Hematopoietic multipotent progenitor cell (in vitro differentiated cells): ENCODE data around the gene UGT1A8. TPM values are rescaled to one million over a fixed set of nuclear protein-coding genes. Genes with fewer than 3 reads are reported as not detected.
A peak's percentile ranks its signal among the peaks of the same experiment; 100 is the strongest.
"Not testable (repeated sequence)": the region's sequence is repeated elsewhere in the genome, so short reads cannot be mapped to it uniquely, and the experiment has no call there.

Source experiments
- DNase-seq, 3 donors: peaks; one replicate each; pipeline ENCODE4 v3.0.0-alpha.2; 2011 to 2015; ENCODE audit warnings: low read depth in 2 of 3, low spot score in 2 of 3
- total RNA-seq: library from RNA; depleted of rRNA; stranded (reverse); fragments of >200 nt; gene quantifications from one replicate; pipeline ENCODE4 v1.2.3, GENCODE V29; 2012

The UGT1A8 gene
- total RNA-seq, 1 donor = under 0.01 TPM

DNA sequence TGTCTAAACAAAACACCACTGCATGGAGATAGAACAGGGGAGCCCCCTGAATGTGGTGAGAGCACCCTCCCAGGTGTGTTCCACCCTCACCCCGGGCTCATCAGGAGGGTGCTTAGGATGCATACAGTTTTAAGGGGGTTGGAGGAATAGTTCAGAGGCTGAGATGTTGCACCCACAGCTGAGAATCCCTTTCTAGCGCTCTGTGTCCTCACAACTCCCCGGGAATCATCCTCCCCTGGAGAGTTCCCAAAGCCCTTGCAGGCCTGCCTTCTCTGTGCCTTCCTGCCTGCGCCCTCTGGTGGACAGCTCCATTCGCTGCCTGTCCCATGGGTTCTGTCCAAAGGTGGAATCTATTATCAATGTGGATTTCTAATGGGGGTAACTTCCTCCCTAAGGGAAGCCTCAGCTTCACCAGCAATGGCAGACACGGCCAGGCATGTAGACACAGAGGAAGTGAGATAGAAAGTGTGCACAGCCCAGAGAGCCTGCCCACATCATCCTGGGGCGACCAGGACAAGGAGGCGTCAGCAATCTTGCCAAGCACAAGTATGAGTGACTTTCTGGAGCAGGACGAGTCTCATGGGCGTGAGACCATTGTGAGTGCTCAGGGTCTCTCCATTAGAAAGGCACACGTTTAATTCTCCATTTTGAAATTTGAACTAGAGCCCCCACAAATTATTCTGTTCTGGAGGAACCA lies 94.0 kb downstream of the UGT1A8 start:
- peak; percentile 17 to 73 (median 51) for DNase-seq

DNA sequence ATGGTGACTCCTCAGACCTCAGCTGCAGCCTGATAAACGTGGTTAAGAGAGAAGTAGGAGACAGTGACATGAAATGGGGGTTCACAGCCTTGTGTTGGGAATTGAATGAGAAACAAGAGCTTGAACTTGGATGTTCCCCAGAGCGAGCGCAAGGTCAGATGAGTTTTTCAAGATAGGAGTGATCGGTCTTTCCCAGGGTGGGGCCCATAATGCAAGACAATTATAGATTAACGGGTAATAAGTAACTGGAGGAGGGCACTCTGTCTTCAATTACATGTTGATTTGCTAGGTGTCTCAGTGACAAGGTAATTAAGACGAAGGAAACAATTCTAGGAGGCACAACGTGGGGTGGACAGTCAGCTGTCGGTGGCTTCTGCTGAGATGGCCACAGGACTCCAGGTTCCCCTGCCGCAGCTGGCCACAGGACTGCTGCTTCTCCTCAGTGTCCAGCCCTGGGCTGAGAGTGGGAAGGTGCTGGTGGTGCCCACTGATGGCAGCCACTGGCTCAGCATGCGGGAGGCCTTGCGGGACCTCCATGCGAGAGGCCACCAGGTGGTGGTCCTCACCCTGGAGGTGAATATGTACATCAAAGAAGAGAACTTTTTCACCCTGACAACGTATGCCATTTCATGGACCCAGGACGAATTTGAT lies 95.3 kb downstream of the UGT1A8 start, which contains the start of gene UGT1A5:
Gene UGT1A5 (plus strand): TSS at position 297 of the 651 bp plus-strand sequence. CDS start 85 bp downstream, at position 382.
- no peak for DNase-seq

DNA sequence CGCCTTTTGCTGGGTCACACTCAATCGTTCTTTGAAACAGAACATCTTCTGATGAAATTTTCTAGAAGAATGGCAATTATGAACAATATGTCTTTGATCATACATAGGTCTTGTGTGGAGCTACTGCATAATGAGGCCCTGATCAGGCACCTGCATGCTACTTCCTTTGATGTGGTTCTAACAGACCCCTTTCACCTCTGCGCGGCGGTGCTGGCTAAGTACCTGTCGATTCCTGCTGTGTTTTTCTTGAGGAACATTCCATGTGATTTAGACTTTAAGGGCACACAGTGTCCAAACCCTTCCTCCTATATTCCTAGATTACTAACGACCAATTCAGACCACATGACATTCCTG lies 95.8 kb downstream of the UGT1A8 start:
- no peak for DNase-seq

DNA sequence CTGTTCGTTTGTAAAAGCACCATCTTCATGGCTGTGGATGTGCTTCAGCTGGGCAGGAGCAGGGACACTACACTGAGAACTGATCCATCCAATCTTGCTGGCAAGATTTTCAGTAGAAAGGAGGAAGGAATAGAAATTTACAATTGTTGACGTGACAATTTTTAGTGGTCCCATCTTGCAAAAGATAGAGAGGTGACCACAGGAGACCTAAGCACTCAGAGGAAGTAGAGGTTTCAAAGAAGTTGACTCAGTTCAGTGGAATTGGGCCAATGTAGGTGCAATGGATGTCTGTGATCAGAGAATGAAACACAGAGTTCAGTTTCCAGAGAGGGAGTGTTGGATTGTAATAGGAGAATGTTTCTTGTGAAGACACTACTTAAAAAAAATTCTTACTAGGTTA lies 96.7 kb downstream of the UGT1A8 start:
- no peak for DNase-seq

DNA sequence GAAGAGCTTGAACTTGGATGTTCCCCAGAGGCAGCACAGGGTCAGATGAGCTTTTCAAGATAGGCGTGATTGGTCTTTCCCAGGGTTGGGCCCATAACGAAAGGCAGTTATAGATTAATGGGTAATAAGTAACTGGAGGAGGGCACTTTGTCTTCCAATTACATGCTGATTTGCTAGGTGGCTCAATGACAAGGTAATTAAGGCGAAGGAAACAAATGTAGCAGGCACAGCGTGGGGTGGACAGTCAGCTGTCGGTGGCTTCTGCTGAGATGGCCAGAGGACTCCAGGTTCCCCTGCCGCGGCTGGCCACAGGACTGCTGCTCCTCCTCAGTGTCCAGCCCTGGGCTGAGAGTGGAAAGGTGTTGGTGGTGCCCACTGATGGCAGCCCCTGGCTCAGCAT lies 101.1 kb downstream of the UGT1A8 start, which contains the start of gene UGT1A4:
Gene UGT1A4 (plus strand): TSS at position 185 of the 400 bp plus-strand sequence. CDS start 85 bp downstream, at position 270.
- no peak for DNase-seq

DNA sequence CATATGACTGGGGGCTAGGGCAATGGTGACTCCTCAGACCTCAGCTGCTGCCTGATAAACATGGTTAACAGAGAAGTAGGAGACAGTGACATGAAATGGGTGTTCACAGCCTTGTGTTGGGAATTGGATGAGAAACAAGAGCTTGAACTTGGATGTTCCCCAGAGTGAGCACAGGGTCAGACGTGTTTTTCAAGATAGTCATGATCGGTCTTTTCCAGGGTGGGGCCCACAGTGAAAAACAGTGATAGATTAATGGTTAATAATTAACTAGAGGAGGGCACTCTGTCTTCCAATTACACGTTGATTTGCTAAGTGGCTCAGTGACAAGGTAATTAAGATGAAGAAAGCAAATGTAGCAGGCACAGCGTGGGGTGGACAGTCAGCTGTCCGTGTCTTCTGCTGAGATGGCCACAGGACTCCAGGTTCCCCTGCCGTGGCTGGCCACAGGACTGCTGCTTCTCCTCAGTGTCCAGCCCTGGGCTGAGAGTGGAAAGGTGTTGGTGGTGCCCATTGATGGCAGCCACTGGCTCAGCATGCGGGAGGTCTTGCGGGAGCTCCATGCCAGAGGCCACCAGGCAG lies 111.4 kb downstream of the UGT1A8 start, which contains the start of gene UGT1A3:
Gene UGT1A3 (plus strand): TSS at position 320 of the 579 bp plus-strand sequence. CDS start 85 bp downstream, at position 405.
- DNase-seq = no peak

DNA sequence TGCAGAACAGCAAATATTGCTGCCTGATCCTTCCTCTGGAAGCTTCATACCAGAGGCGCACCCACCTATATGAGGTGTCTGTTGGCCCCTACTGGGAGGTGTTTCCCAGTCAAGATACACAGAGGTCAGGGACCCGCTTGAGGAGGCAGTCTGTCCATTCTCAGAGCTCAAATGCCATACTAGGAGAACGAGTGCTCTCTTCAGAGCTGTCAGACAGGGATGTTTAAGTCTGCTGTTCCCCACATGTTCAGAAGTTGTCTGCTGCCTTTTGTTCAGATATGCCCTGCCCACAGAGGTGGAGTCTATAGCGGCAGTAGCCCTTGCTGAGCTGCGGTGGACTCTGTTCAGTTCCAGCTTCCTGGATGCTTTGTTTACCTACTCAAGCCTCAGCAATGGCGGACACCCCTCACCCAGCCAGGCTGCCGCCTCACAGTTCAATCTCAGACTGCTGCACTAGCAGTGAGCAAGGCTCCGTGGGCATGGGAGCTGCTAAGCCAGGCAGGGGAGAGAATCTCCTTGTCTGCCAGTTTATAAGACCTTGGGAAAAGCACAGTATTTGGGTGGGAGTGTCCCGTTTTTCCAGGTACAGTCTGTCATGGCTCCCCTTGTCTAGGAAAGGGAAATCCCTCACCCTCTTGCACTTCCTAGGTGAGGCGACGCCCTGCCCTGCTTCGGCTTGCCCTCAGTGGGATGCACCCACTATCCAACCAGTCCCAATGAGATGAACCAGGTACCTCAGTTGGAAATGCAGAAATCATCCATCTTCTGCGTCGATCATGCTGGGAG lies 119.6 kb downstream of the UGT1A8 start:
- not testable (repeated sequence) for DNase-seq

DNA sequence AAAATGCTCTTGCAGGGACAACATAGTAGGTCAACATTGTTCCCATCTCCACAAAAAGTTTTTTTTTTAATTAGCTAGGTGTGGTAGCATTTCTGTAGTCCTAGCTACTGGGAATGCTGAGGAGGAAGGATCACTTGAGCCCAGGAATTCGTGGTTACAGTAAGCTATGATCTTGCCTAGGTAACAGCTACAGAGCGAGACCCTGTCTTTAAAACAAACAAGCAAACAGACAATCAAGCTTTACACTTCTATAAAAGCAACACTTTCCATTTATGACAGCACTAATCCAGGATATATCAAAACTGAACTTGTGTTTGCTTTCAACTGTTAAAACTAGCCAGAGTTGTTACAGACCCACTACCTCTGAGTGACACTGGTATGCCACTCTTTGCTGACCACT lies 123.4 kb downstream of the UGT1A8 start:
- no peak for DNase-seq

DNA sequence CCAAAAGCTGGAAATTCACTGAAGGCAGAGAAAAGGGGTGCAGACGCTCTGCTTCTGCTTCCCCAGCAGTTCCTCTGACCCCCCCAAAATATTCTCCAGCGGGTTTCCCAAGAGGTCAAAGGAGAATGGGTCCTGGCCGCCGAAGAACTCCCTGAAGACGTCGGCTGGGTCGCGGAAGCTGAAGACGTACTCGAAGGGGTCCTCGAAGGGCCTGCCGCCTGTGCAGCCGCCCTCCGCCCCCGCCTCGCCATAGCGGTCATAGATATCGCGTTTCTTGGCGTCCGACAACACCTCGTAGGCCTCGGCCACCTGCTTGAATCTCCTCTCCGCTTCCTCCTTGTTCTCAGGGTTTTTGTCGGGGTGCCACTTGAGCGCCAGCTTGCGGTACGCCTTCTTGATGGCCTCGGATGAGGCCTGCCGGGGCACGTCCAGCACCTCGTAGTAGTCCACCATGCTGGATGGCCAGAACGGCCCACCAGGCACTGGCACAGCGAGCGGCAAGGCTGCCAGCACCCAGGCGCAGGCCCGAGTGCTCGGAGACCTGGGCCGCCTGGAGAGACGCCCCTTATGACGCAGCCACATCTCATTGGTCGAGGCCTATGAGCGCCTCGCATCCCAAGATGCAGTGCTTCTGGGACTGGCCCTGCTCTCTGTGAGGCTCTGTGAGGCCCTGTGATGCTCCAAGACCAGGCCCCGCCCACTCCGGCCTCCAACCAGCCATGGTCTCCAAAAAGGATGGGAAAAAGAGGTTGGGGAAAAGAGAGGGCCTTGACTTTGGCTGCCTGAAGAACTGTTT lies 126.2 kb downstream of the UGT1A8 start:
- DNase-seq = no peak

DNA sequence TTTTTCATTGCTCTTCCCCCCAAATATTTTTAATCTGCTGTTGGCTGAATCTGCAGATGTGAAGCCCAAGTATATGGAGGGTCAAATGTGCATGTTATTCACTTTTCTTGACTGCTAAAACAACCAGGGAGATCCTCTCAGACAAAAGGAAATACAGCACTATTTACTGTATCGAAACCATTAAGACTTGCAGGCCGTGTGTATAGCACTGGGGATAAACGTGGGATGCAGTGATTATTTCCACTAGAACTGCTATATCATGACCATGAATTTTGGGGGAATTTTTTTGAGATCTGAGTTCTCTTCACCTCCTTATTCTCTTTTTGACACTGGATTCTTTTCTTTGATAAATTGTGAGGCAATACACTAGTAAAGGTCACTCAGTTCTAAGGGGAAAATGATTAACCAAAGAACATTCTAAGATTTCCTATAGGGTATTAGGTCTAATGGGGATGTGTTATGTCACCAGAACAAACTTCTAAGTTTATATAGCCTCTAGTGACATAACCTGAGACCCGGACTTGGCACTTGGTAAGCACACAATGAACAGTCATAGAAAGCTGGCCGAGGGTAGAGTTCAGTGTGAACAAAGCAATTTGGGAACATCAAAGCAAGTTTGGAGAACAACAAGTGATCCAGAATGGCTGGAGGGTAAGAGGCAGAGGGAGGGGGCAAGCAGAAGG lies 127.8 kb downstream of the UGT1A8 start:
- no peak for DNase-seq

DNA sequence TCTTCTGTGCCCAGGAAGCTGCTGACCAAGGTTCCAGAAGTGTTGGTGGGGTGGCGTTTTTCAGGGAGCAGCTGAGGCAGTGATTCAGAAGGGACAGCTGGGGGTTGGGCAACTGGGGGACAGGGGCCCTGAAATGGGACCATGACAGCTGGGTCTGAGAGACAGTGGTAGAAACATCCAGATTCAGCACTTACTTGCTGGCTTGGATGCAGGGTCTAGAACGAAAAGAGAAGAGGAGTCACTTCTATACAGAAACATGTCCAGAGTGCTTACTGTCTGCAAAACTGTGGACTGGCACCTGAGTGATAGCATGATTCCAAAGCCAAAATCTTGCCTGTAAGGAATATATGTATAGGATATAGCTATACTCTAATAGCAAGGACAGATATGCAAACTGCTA lies 128.4 kb downstream of the UGT1A8 start:
- DNase-seq = not testable (repeated sequence)

DNA sequence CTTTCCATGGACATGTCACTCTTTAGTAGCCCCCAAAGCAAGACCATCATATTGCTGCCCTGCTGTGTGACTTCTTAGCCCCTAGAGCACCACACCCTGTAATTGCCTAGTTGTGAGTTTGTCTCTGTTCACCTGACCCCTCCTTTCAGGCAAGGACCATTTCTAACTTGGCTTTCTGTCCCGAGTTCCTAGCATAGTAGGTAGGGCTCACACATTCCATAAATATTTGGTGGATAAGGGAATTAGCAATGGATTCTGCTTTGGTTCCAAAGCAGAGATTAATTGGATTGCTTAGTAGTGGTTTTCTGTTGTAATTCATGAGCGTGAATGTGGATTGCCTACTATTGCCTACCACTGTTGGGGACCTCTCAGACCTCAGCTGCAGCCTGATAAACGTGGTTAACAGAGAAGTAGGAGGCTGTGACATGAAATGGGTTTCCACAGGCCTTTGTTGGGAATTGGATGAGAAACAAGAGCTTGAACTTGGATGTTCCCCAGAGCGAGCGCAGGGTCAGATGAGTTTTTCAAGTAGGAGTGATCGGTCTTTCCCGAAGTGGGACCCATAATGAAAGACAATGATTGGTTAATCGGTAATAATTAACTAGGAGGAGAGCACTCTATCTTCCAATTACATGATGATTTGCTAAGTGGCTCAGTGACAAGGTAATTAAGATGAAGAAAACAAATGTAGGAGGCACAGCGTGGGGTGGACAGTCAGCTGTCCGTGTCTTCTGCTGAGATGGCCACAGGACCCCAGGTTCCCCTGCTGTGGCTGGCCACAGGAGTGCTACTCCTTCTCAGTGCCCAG lies 129.2 kb downstream of the UGT1A8 start:
- DNase-seq = no peak

DNA sequence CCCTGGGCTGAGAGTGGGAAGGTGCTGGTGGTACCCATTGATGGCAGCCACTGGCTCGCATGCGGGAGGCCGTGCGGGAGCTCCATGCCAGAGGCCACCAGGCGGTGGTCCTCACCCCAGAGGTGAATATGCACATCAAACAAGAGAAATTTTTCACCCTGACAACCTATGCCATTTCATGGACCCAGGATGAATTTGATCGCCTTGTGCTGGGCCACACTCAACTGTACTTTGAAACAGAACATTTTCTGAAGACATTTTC lies 129.8 kb downstream of the UGT1A8 start:
- no peak for DNase-seq

DNA sequence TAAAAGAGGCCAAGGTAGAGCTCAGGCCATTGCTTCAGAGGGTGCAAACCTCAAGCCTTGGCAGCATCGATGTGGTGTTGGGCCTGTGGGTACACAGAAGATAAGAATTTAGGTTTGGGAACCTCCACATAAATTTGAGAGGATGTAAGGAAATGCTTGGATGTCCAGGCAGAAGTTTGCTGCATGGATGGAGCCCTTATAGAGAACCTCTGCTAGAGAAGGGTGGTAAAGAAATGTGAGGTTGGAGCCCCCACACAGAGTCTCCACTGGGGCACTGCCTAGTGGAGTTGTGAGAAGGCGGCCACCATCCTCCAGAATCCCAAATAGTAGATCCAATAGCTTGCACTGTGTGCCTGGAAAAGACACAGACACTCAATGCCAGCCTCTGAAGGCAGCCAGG lies 133.3 kb downstream of the UGT1A8 start:
- DNase-seq = not testable (repeated sequence)

DNA sequence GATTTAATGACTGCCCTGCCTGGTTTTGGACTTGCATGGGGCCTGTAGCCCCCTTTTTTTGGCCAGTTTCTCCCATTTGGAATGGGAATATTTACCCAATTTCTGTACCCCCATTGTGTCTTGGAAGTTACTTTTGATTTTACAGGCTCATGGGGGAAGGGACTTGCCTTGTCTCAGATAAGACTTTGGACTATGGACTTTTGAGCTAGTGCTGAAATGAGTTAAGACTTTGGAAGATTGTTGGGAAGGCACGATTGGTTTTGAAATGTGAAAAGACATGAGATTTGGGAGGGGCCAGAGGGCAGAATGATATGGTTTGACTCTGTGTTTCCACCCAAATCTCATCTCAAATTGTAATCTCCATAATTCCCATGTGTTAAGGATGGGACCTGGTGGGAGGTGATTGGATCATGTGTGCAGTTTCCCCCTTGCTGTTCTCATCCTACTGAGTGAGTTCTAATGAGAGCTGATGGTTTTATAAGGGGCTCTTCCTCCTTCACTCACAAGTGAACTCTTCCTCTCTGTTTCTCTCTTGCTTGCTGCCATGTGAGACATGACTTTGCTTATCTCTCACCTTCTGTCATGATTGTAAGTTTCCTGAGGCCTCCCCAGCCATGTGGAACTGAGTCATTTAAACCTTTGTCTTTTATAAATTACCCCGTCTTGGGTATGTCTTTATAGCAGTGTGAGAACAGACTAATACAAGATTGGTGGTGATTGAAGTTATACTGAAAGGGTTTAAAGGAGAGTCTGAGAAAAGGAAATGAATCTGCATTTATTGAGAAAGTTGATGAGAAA lies 134.0 kb downstream of the UGT1A8 start:
- not testable (repeated sequence) for DNase-seq

DNA sequence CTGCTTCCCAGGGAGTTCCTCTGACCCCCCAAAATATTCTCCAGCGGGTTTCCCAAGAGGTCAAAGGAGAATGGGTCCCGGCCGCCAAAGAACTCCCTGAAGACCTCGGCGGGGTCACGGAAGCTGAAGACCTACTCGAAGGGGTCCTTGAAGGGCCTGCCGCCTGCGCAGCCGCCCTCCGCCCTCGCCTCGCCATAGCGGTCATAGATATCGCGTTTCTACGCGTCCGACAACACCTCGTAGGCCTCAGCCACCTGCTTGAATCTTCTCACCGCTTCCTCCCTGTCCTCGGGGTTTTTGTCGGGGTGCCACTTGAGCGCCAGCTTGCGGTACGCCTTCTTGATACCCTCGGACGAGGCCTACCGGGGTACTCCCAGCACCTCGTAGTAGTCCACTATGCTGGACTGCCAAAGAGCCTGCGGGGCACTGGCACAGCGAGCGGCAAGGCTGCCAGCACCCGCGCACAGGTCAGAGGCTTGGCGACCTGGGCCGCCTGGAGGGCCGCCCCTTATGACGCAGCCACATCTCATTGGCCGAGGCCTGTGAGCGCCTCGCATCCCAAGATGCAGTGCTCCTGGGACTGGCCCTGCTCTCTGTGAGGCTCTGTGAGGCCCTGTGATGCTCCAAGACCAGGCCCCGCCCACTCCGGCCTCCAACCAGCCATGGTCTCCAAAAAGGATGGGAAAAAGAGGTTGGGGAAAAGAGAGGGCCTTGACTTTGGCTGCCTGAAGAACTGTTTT lies 137.6 kb downstream of the UGT1A8 start:
- DNase-seq = no peak

DNA sequence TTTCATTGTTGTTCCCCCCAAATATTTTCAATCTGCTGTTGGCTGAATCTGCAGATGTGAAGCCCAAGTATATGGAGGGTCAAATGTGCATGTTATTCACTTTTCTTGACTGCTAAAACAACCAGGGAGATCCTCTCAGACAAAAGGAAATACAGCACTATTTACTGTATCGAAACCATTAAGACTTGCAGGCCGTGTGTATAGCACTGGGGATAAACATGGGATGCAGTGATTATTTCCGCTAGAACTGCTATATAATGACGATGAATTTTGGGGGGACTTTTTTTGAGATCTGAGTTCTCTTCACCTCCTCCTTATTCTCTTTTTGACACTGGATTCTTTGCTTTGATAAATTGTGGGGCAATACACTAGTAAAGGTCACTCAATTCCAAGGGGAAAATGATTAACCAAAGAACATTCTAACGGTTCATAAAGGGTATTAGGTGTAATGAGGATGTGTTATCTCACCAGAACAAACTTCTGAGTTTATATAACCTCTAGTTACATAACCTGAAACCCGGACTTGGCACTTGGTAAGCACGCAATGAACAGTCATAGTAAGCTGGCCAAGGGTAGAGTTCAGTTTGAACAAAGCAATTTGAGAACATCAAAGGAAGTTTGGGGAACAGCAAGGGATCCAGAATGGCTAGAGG lies 139.1 kb downstream of the UGT1A8 start:
- no peak for DNase-seq
